Measurements from ENCODE around the gene CFAP43.

DNA sequence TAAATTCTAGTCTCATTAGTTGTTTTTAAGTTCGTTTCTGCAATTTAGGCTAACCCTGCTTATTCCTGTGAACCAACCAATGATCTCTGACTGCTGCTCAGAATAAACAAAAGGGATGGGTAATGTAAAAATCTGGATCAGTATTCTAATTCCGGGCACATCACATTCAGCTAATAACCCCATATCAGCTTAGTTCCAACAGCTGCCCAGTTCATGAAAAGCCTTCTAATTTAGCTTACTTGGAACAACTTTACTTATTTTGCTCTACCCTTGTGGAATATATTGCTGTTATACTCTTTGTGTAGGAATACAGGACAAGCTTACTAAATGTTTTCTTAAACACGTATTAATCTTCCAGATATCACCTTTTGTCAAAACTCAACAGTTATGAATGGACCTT lies 3.6 kb upstream of the CFAP43 start:
- no peak for TF ChIP-seq POLR2AphosphoS5 (IDR thresholded peaks at IDR 0.05; ENCODE audit: low read depth, low read length)
- TF ChIP-seq TAF1 (IDR thresholded peaks at IDR 0.05; ENCODE audit: borderline replicate concordance, insufficient read depth, low read length): no peak
- no peak for TF ChIP-seq SIN3A (IDR thresholded peaks at IDR 0.05; ENCODE audit: borderline replicate concordance, insufficient read depth, low read length)
- TF ChIP-seq REST (IDR thresholded peaks at IDR 0.05; ENCODE audit: insufficient read depth in 1 of 2, low read depth in 2 of 2, low read length in 2 of 2): no peak

Data from PFSK-1 (cell line).